OCI-LY7 (cell line): ENCODE measurements around the gene GID8. TPM values are rescaled to one million over a fixed set of nuclear protein-coding genes. Genes with fewer than 3 reads are reported as not detected.

Experiments
- BruUV-seq: library from RNA; stranded (reverse); fragments of 400-500 nt; replicated peaks from 2 replicates; lab custom pipeline; 2021; lab: Mats Ljungman, UMichigan
- CTCF ChIA-PET: fragments of 300-600 bp; sonication (Branson Sonifier 250); formaldehyde crosslinking; loops from one replicate; lab custom pipeline; 2022; ENCODE audit warnings: antibody characterized with exemption; ENCODE audit not compliant: unreplicated experiment; lab: Charles Lee
- POLR2A ChIA-PET: fragments of 300-600 bp; sonication (Branson Sonifier 250); formaldehyde crosslinking; loops from one replicate; lab custom pipeline; 2022; ENCODE audit warnings: antibody characterized with exemption; lab: Charles Lee
- DNase-seq: peaks from one replicate; pipeline ENCODE4 v3.0.0-alpha.2; 2015; ENCODE audit warnings: low spot score
- H2AFZ ChIP-seq: fragments of 200-600 bp; sonication (generic), shearing (Covaris generic); 2 replicates; pipeline ENCODE4 v1.6.1; 2014; ENCODE audit warnings: mild to moderate bottlenecking, antibody characterized with exemption, low read length, moderate library complexity
- H3K27ac ChIP-seq: fragments of 200-600 bp; sonication (generic); 2 replicates; pipeline ENCODE4 v1.5.1; 2014; ENCODE audit warnings: mixed run types, low read depth, mild to moderate bottlenecking, moderate library complexity, low read length, inconsistent platforms; ENCODE audit not compliant: poor library complexity, severe bottlenecking
- H3K36me3 ChIP-seq: fragments of 200-600 bp; sonication (generic); 2 replicates; pipeline ENCODE4 v1.6.1; 2014; ENCODE audit warnings: mild to moderate bottlenecking, antibody characterized with exemption, low read length, moderate library complexity, mixed read lengths; ENCODE audit not compliant: insufficient read depth
- H3K4me1 ChIP-seq: fragments of 200-600 bp; sonication (generic); 2 replicates; pipeline ENCODE4 v1.5.1; 2014; ENCODE audit warnings: mild to moderate bottlenecking, low read length; ENCODE audit not compliant: insufficient read depth, poor library complexity, severe bottlenecking
- H3K4me2 ChIP-seq: fragments of 200-600 bp; sonication (generic); 2 replicates; pipeline ENCODE4 v1.6.1; 2014; ENCODE audit warnings: mild to moderate bottlenecking, low read length
- H3K4me3 ChIP-seq: fragments of 200-600 bp; sonication (generic); 2 replicates; pipeline ENCODE4 v1.5.1; 2014; ENCODE audit warnings: mild to moderate bottlenecking, low read depth, low read length; ENCODE audit not compliant: poor library complexity, severe bottlenecking
- H3K79me2 ChIP-seq: fragments of 200-600 bp; sonication (generic); 2 replicates; pipeline ENCODE4 v1.6.1; 2016; ENCODE audit warnings: low read depth, mild to moderate bottlenecking, low read length, moderate library complexity, mixed read lengths; ENCODE audit not compliant: insufficient read depth
- H3K9me2 ChIP-seq: fragments of 200-600 bp; sonication (generic); 2 replicates; pipeline ENCODE4 v1.6.1; 2016; ENCODE audit warnings: mild to moderate bottlenecking, low read length, mixed read lengths; ENCODE audit not compliant: insufficient read depth
- H3K9me3 ChIP-seq: fragments of 200-600 bp; sonication (generic); 2 replicates; pipeline ENCODE4 v1.6.1; 2014; ENCODE audit warnings: mild to moderate bottlenecking, mixed run types, low read length, mixed read lengths
- H4K20me1 ChIP-seq: fragments of 200-600 bp; sonication (generic); 2 replicates; pipeline ENCODE4 v1.6.1; 2014; ENCODE audit warnings: mild to moderate bottlenecking, antibody characterized with exemption, low read length, moderate library complexity, mixed read lengths; ENCODE audit not compliant: insufficient read depth
- EZH2phosphoT487 ChIP-seq: fragments of 200-600 bp; sonication (generic); IDR thresholded peaks from 2 replicates; pipeline ENCODE4 v1.6.1; 2018; ENCODE audit warnings: low read depth, borderline replicate concordance, mild to moderate bottlenecking, mixed run types, antibody characterized with exemption, low read length, moderate library complexity, mixed read lengths
- intact Hi-C: fragments of 100-400 bp; cut with micrococcal nuclease; formaldehyde crosslinking; loops from one replicate; pipeline ENCODE4 v1.10.0; 2022; ENCODE audit not compliant: unreplicated experiment
- total RNA-seq, 2 experiments: library from RNA; depleted of rRNA in 1 of 2; stranded (reverse); fragments of >200 nt in 1 of 2; shearing (Covaris generic) in 1 of 2; gene quantifications; 2 replicates each; pipeline ENCODE4 v1.2.3, GENCODE V29; 2014 to 2022
- TF ChIP-seq, protein P1 (sequence below): fragments of 200-600 bp; sonication (generic); conservative IDR thresholded peaks from 2 replicates; pipeline ENCODE4 v1.5.1; 2014; ENCODE audit warnings: mild to moderate bottlenecking, antibody characterized with exemption, low read length, moderate library complexity, mixed read lengths

The GID8 gene
- total RNA-seq, 2 experiments from 2014 or later: 28.7 to 47.7 TPM

DNA sequence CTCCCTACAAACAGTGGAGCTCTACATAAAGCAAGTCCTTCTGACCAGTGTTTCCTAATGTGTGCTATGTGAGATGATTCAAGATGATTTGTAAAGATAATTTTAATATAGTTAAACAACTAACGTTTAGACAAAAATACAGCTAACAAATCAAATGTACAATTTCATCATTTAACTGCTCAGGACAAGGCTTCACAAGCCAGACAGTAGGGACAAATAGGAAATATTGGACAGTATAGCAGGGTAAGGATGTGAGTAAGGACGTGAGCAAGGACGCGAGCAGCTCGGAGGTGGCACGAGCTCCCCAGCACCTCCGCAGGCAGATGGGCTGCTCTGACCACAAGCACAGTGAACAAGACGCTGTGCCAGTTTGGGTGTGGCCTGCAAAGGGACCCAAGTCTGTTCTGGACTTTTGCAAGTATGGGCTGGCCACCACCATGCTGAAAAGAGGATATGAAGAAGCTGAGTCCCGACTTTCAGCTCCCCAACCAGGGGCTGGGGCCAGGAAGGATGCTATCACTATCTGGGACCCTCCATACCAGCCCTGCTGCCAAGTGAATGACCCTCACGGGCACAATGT lies 26.2 kb upstream of the GID8 start:
- TF ChIP-seq, protein P1, sequence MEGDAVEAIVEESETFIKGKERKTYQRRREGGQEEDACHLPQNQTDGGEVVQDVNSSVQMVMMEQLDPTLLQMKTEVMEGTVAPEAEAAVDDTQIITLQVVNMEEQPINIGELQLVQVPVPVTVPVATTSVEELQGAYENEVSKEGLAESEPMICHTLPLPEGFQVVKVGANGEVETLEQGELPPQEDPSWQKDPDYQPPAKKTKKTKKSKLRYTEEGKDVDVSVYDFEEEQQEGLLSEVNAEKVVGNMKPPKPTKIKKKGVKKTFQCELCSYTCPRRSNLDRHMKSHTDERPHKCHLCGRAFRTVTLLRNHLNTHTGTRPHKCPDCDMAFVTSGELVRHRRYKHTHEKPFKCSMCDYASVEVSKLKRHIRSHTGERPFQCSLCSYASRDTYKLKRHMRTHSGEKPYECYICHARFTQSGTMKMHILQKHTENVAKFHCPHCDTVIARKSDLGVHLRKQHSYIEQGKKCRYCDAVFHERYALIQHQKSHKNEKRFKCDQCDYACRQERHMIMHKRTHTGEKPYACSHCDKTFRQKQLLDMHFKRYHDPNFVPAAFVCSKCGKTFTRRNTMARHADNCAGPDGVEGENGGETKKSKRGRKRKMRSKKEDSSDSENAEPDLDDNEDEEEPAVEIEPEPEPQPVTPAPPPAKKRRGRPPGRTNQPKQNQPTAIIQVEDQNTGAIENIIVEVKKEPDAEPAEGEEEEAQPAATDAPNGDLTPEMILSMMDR: no peak
- no peak for TF ChIP-seq EZH2phosphoT487
- H3K4me1 ChIP-seq: peaks cover 17% of the 10 kb centered on the region
- H2AFZ ChIP-seq: no peak overlapping the region
- H4K20me1 ChIP-seq: peaks cover 29% of the 10 kb centered on the region
- no peak overlapping the region for H3K4me3 ChIP-seq
- peaks cover 81% of the 10 kb centered on the region for H3K36me3 ChIP-seq
- no peak overlapping the region for H3K27ac ChIP-seq
- no peak overlapping the region for H3K4me2 ChIP-seq
- no TSS peak for BruUV-seq
- no peaks in the 10 kb centered on the region for H3K9me2 ChIP-seq
- H3K79me2 ChIP-seq: peaks cover 60% of the 10 kb centered on the region
- no peaks in the 10 kb centered on the region for H3K9me3 ChIP-seq
- CTCF ChIA-PET: no interaction called here
- POLR2A ChIA-PET: interaction anchor here (1.0 kb wide), 1 partner anchor 42 kb away, joined by 3 read pairs; no protein-coding TSS in a partner anchor
- no peak for DNase-seq
- intact Hi-C loops: no loop called here

DNA sequence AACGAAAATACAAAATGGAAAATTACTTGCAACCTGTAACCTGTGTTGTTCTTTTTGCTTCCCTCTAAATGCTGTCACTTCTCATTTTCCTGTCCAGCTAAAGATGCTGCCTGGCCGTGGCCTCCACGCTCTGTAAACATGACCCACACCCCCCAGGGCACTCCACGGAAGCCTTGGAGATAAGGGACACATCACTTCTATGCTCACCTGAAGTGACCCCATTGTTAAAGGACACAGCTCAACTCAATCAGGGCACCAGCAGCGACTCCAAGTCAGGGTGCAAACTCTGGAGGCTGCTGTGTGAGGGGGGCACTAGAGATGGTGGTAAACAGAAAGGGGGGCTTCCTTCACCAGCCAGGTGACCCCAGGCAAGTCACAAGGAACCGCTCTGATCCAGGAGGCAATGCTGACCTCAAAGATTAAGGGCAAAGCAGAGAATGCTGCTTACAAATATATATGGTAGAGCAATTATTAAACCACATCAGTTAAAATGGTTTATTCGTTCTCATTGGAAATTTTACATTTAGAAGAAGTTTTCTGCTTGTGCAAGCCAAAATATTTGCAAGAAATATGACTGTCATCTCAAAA lies 24.8 kb upstream of the GID8 start:
- CTCF ChIA-PET: no interaction called here
- H3K4me1 ChIP-seq: peaks cover 31% of the 10 kb centered on the region
- H4K20me1 ChIP-seq: peaks cover 36% of the 10 kb centered on the region
- no peak for TF ChIP-seq EZH2phosphoT487
- TF ChIP-seq, protein P1: no peak
- no peaks in the 10 kb centered on the region for H3K9me3 ChIP-seq
- H3K4me3 ChIP-seq: no peak overlapping the region
- no peaks in the 10 kb centered on the region for H3K9me2 ChIP-seq
- no TSS peak for BruUV-seq
- no peak for DNase-seq
- H3K27ac ChIP-seq: no peak overlapping the region
- H2AFZ ChIP-seq: no peak overlapping the region
- intact Hi-C loops: no loop called here
- POLR2A ChIA-PET: interaction anchor here (0.6 kb wide), 2 partner anchors 36 to 49 kb away, joined by 3 read pairs; no protein-coding TSS in a partner anchor
- peaks cover 66% of the 10 kb centered on the region for H3K79me2 ChIP-seq
- H3K36me3 ChIP-seq: peaks cover 74% of the 10 kb centered on the region
- no peak overlapping the region for H3K4me2 ChIP-seq

DNA sequence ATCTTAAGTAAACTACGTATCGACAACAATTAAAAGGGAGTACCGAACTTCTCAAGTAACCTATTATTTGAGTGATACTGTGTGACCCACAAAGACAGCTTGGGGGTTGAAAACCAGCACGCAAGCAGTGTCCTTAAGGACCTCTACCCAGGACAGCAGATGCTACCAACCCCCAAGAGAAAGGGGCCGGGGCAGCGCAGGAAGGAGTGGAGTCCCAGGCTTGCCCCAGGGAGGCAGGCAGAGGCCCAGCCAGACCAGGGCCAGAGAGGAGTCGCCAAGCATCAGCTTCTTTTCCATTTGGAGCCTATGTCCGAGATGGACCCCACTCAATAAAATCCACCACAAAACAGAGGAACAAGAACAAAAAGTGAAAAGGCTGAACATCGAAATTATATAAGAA lies 23.5 kb upstream of the GID8 start:
- no TSS peak for BruUV-seq
- TF ChIP-seq EZH2phosphoT487: no peak
- TF ChIP-seq, protein P1: no peak
- ChIA-PET POLR2A (no interaction called here), CTCF (no interaction called here)
- H3K4me3 ChIP-seq: no peak overlapping the region
- peaks cover 47% of the 10 kb centered on the region for H4K20me1 ChIP-seq
- H3K79me2 ChIP-seq: peaks cover 79% of the 10 kb centered on the region
- H3K9me3 ChIP-seq: no peaks in the 10 kb centered on the region
- H3K36me3 ChIP-seq: peaks cover 61% of the 10 kb centered on the region
- intact Hi-C loops: no loop called here
- peaks cover 44% of the 10 kb centered on the region for H3K4me1 ChIP-seq
- H2AFZ ChIP-seq: no peak overlapping the region
- no peak overlapping the region for H3K27ac ChIP-seq
- H3K9me2 ChIP-seq: no peaks in the 10 kb centered on the region
- no peak overlapping the region for H3K4me2 ChIP-seq
- no peak for DNase-seq
